Measurements from ENCODE around the gene SLC3A2. TPM values are rescaled to one million over a fixed set of nuclear protein-coding genes. Genes with fewer than 3 reads are reported as not detected.

SLC3A2 gene
- total and polyA plus RNA-seq, 8 donors, result 131 to 228 (median 180) TPM

- Histone ChIP-seq H3K36me3 (no peaks in the 10 kb centered on the region), H3K27ac (peak overlapping the region in 1 of 2 donors; percentile 37), H3K4me1 (peaks cover 14 to 29% of the 10 kb centered on the region in 2 donors), H3K27me3 (no peaks in the 10 kb centered on the region), H3K9me3 (no peaks in the 10 kb centered on the region), H3K4me3 (no peak overlapping the region)
- intact Hi-C loops (cut with DNase I), result no loop called here
- ATAC-seq (no peak), DNase-seq (no peak)
- no peak for TF ChIP-seq CTCF (IDR thresholded peaks at IDR 0.05)
Measured at GRCh38 chr11:62911137-62912130, 30.7 kb downstream of the SLC3A2 start.

DNA sequence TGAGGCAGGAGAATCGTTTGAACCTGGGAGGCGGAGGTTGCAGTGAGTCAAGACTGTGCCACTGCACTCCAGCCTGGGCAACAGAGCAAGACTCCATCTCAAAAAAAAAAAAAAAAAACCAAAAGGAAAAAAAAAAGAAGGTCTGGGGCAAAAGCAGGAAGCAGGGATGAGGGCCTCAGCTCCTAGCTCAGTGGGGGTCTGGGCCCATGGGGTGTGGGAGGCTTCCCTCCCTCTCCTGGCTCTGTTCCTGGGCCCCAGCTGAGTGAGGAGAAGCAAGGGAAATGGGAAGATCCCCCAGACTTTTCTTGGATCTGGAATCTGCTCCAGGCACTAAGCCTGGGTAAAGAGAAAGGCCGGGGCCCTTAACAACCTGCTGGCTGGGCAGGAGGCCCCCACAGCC is 31.6 kb downstream of the SLC3A2 start:
- Histone ChIP-seq H3K9me3 (no peaks in the 10 kb centered on the region), H3K36me3 (no peaks in the 10 kb centered on the region), H3K27ac (no peak overlapping the region), H3K4me1 (peaks cover 14 to 27% of the 10 kb centered on the region in 2 donors), H3K4me3 (no peak overlapping the region), H3K27me3 (no peaks in the 10 kb centered on the region)
- intact Hi-C loops (cut with DNase I), result no loop called here
- no peak for TF ChIP-seq CTCF (IDR thresholded peaks at IDR 0.05)
- no peak for ATAC-seq
- DNase-seq, result no peak

DNA sequence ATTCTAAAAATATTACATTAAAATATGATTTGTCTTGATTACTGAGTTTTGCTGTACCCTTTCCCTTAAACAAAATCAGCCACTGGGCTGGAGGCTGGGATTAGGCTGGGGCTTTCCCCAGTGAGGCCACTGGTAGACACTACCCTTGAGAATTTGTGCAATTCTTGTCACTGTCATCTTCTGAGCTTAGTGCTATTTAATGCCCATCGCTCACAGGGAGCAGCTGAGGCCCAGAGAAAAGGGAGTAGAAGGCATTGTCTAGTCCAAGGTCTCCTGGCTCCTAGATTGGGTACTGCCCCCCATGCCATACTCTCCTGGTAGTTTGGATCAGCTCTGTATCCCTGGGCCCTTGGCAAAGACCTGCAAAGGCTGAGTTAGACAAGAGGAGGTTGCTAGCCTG is 33.7 kb downstream of the SLC3A2 start:
- H3K4me3 ChIP-seq, result no peak overlapping the region
- H3K4me1 ChIP-seq, result peaks cover 2 to 11% of the 10 kb centered on the region in 2 donors
- intact Hi-C loops (cut with DNase I), result no loop called here
- TF ChIP-seq CTCF (IDR thresholded peaks at IDR 0.05), result no peak
- ATAC-seq, result no peak
- H3K27ac ChIP-seq, result no peak overlapping the region
- peaks cover 0 to 4% of the 10 kb centered on the region in 2 donors for H3K27me3 ChIP-seq
- DNase-seq, result no peak
- no peaks in the 10 kb centered on the region for H3K9me3 ChIP-seq
- H3K36me3 ChIP-seq, result no peaks in the 10 kb centered on the region

DNA sequence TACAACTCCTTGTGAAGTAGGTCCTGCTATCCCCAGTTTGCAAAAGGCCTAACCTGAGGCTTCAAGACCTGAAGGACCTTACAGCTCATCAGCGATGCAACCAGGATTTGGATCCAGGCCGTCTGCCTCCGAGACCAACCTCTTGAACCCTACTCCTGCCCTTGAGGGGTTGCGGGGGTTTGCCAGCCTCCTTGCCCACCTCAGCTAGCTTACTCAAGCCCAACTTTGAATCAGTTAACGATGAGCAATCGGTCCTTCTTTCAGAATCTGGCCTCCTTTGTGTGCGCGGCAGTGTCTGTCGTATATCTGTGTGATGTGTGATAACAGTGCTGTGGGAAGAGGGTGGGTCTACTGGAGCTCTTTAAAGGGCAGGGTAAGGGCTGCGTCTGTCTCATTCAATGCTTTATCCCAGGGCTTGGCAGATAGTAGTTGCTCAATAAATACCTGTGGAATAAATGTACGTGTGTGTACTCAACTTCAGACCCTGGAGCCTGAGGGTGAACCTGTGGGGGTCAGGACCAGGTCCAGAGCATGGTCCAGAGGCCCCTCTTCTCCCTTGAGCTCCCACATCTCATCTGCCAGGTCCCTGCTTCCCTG is 37.3 kb downstream of the SLC3A2 start:
- H3K36me3 ChIP-seq, result no peaks in the 10 kb centered on the region
- no peaks in the 10 kb centered on the region for H3K9me3 ChIP-seq
- peaks cover 7 to 40% of the 10 kb centered on the region in 2 donors for H3K27me3 ChIP-seq
- no peak for TF ChIP-seq CTCF (IDR thresholded peaks at IDR 0.05)
- ATAC-seq, result no peak
- no peak for DNase-seq
- H3K27ac ChIP-seq, result no peak overlapping the region
- no peak overlapping the region for H3K4me3 ChIP-seq
- H3K4me1 ChIP-seq, result no peaks in the 10 kb centered on the region
- intact Hi-C loops (cut with DNase I), result no loop called here

- Histone ChIP-seq H3K9me3 (no peaks in the 10 kb centered on the region), H3K27me3 (peaks cover 12 to 45% of the 10 kb centered on the region in 2 donors), H3K4me1 (peaks cover under 1 to 3% of the 10 kb centered on the region in 2 donors), H3K36me3 (no peaks in the 10 kb centered on the region), H3K4me3 (no peak overlapping the region), H3K27ac (no peak overlapping the region)
- no peak for TF ChIP-seq CTCF (IDR thresholded peaks at IDR 0.05)
- DNase-seq (no peak), ATAC-seq (no peak)
- intact Hi-C loops (cut with DNase I), result no loop called here
Measured at GRCh38 chr11:62918531-62918930, 37.8 kb downstream of the SLC3A2 start.

Data from left lung (tissue), 10 donors.